Heart left ventricle (tissue), 16 donors: ENCODE data around the gene TMEM258. TPM values are rescaled to one million over a fixed set of nuclear protein-coding genes. Genes with fewer than 3 reads are reported as not detected.
A peak's percentile ranks its signal among the peaks of the same experiment; 100 is the strongest.

Experiments used
- ATAC-seq, 4 donors: fragments of 200-7000 bp; cut with Tn5 transposase; one replicate each; pipeline ENCODE4 v1.9.1; 2020 to 2022; ENCODE audit warnings: moderate library complexity in 4 of 4, mild to moderate bottlenecking in 3 of 4, moderate number of reproducible peaks in 1 of 4
- DNase-seq, 5 donors: peaks; one replicate each; pipeline ENCODE4 v3.0.0-alpha.2; 2020
- H3K27ac ChIP-seq, 12 donors: fragments of 200-600 bp; sonication (generic) in 4 of 12; one replicate each; pipeline versions ENCODE4 v1.5.0 to v1.8.0; 2016 to 2022; ENCODE audit warnings: mild to moderate bottlenecking in 2 of 12
- H3K27me3 ChIP-seq, 9 donors: fragments of 200-600 bp; sonication (generic) in 2 of 9; one replicate each; pipeline versions ENCODE4 v1.5.1 to v1.8.0; 2016 to 2022; ENCODE audit warnings: mild to moderate bottlenecking in 3 of 9
- H3K36me3 ChIP-seq, 9 donors: fragments of 200-600 bp; sonication (generic) in 2 of 9; one replicate each; pipeline versions ENCODE4 v1.5.0 to v1.8.0; 2018 to 2022; ENCODE audit warnings: mild to moderate bottlenecking in 2 of 9
- H3K4me1 ChIP-seq, 12 donors: fragments of 200-600 bp; sonication (generic) in 4 of 12; one replicate each; pipeline versions ENCODE4 v1.5.0 to v1.8.0; 2016 to 2022; ENCODE audit warnings: mild to moderate bottlenecking in 3 of 12
- H3K4me3 ChIP-seq, 12 donors: fragments of 200-600 bp; sonication (generic) in 4 of 12; one replicate each; pipeline versions ENCODE4 v1.5.0 to v1.8.0; 2017 to 2022; ENCODE audit warnings: mild to moderate bottlenecking in 9 of 12, moderate library complexity in 4 of 12
- H3K9me3 ChIP-seq, 12 donors: fragments of 200-600 bp; sonication (generic) in 4 of 12; one replicate each; pipeline versions ENCODE4 v1.5.0 to v1.8.0; 2016 to 2022; ENCODE audit warnings: mild to moderate bottlenecking in 1 of 12
- CTCF ChIP-seq, 12 donors: fragments of 200-600 bp; sonication (generic) in 4 of 12; IDR thresholded peaks; one replicate each; pipeline versions ENCODE4 v1.5.0 to v1.8.0; 2018 to 2022; ENCODE audit warnings: antibody characterized with exemption in 12 of 12, mild to moderate bottlenecking in 5 of 12
- POLR2A ChIP-seq, 2 donors: fragments of 450-650 bp; IDR thresholded peaks; one replicate each; pipeline ENCODE4 v1.6.1; 2017; ENCODE audit warnings: antibody characterized with exemption in 2 of 2, mild to moderate bottlenecking in 2 of 2, moderate library complexity in 2 of 2
- WGBS, 4 donors: extraction: QIAGEN DNeasy Blood & Tissue Kit in 2 of 4; methylation state at CpG; one replicate each; pipeline versions ENCODE4 v1.1.5 to v1.1.7; 2013 to 2018; 5-methylcytosine and 5-hydroxymethylcytosine counted together
- intact Hi-C, 10 donors: fragments of 100-400 bp; cut with DNase I; formaldehyde crosslinking; loops; one replicate each; pipeline versions ENCODE4 v1.11.1 to v1.14.2; 2022
- polyA plus RNA-seq, 2 donors: library from polyadenylated mRNA; stranded (reverse); fragments of 200-250 nt; gene quantifications; one replicate each; pipeline ENCODE4 v1.2.3, GENCODE V29; 2013
- total RNA-seq, 9 donors: library from RNA; depleted of rRNA in 2 of 9; stranded (reverse); fragments of >200 nt in 2 of 9; fragmentation: NEBNext Ultra II Directional in 3 of 9; extraction: Animal tissue kit (Norgen Biotek cat#: 25700) in 3 of 9; gene quantifications; one replicate each; pipeline versions ENCODE4 v1.1.0 to v1.2.4, GENCODE V29; 2016 to 2023
- donor health status: ischemic (EF 13 %, LVEDD 7.1; RV severe dilation, severe dysfunction).
- donor health status: healthy with polysubstance abuse.
- donor health status: DM: no; HTN: yes; CAD: no.
- donor health status: DM: no; HTN: no; CAD: no.
- donor health status: ischemic (EF 25% LVEDD 6.9; RV normal size, moderate dysfunction).
- donor health status: ischemic (EF 25% LVEDD 5.7; RV mildly dilated, moderate dysfunction).
- donor health status: healthy.
- donor health status: DM: yes; HTN: yes; CAD: no.
- donor health status: ischemic (EF 35%, LVEDD 5.7; RV mildly dilated, moderate dysfunction).
- donor health status: nonischemic (EF 11% LVEDD 7.7; RV severe dilation, severe dysfunction).
- donor health status: DM: yes; HTN: yes; CAD: no.
- donor health status: PGD.
- donor health status: ischemic (EF 29% LVEDD 5.4; RV normal size, mild dysfunction).
- donor health status: nonischemic (EF 23%, LVEDD 6.1; RV moderate dilation, normal function).

TMEM258 gene
- total and polyA plus RNA-seq, 11 donors, result 48.0 to 139 (median 109) TPM

- no peak for TF ChIP-seq POLR2A (IDR thresholded peaks at IDR 0.05)
- TF ChIP-seq CTCF (IDR thresholded peaks at IDR 0.05), result no peak
- Histone ChIP-seq H3K36me3 (no peaks in the 10 kb centered on the region), H3K4me1 (peaks cover 0 to 17% (median 2%) of the 10 kb centered on the region in 12 donors), H3K4me3 (no peak overlapping the region), H3K27ac (no peak overlapping the region), H3K27me3 (peaks cover 0 to 7% (median 2%) of the 10 kb centered on the region in 9 donors), H3K9me3 (no peaks in the 10 kb centered on the region)
- WGBS, 4 donors, result 73 to 85% (median 80%) methylated on average over 4 of the region's 4 CpGs
- no peak for ATAC-seq
- intact Hi-C loops, result no loop called here
- DNase-seq, result no peak
Observed at GRCh38 chr11:61756147-61756451, 36.3 kb downstream of the TMEM258 start.

- H3K36me3 ChIP-seq, result no peaks in the 10 kb centered on the region
- WGBS, 4 donors, result 86 to 90% (median 87%) methylated on average over 15 to 31 of the region's 31 CpGs
- peak in 1 of 4 donors; percentile 5 for ATAC-seq
- TF ChIP-seq CTCF (IDR thresholded peaks at IDR 0.05), result no peak
- no peak for TF ChIP-seq POLR2A (IDR thresholded peaks at IDR 0.05)
- no peaks in the 10 kb centered on the region for H3K9me3 ChIP-seq
- peaks cover 0 to 17% (median 2%) of the 10 kb centered on the region in 12 donors for H3K4me1 ChIP-seq
- H3K27me3 ChIP-seq, result peaks cover 0 to 7% (median 2%) of the 10 kb centered on the region in 9 donors
- no peak for DNase-seq
- intact Hi-C loops, result loop anchor here in 4 of 10 donors (5.0 kb wide), 1 partner anchor 352 kb away; no protein-coding TSS in a partner anchor
- H3K4me3 ChIP-seq, result no peak overlapping the region
- no peak overlapping the region for H3K27ac ChIP-seq
Observed at GRCh38 chr11:61754534-61755482, 37.6 kb downstream of the TMEM258 start.

DNA sequence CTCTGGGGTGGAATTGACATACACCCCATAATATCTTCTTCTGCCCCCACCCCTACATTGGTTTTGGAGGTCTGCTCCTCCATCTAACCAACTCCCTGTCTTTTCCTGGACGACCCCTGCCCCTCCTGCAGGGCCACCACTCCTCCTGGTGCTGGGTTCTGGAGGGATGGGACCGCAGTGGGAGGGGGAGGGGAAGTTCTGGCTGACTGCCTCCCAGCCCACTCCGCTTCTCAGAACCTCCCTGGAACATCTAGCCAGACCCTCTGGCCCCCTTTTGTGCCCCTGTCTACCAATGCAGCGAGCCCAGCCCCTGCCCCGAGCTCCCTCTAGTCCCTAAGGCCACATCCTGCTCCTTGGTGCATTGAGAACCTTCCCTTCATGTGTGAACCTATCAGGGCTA, 38.7 kb downstream of the TMEM258 start:
- TF ChIP-seq POLR2A (IDR thresholded peaks at IDR 0.05) (no peak), CTCF (IDR thresholded peaks at IDR 0.05) (no peak)
- peaks cover 0 to 7% (median 2%) of the 10 kb centered on the region in 9 donors for H3K27me3 ChIP-seq
- ATAC-seq (no peak), DNase-seq (no peak)
- H3K36me3 ChIP-seq, result no peaks in the 10 kb centered on the region
- H3K4me1 ChIP-seq, result peaks cover 0 to 17% (median 2%) of the 10 kb centered on the region in 12 donors
- no peak overlapping the region for H3K4me3 ChIP-seq
- intact Hi-C loops, result loop anchor here in 5 of 10 donors (2.0 to 5.0 kb wide), 2 partner anchors 354 to 355 kb away; no protein-coding TSS in a partner anchor
- H3K9me3 ChIP-seq, result no peaks in the 10 kb centered on the region
- WGBS, 4 donors, result 83 to 100% (median 92%) methylated on average over 5 of the region's 5 CpGs
- H3K27ac ChIP-seq, result no peak overlapping the region

DNA sequence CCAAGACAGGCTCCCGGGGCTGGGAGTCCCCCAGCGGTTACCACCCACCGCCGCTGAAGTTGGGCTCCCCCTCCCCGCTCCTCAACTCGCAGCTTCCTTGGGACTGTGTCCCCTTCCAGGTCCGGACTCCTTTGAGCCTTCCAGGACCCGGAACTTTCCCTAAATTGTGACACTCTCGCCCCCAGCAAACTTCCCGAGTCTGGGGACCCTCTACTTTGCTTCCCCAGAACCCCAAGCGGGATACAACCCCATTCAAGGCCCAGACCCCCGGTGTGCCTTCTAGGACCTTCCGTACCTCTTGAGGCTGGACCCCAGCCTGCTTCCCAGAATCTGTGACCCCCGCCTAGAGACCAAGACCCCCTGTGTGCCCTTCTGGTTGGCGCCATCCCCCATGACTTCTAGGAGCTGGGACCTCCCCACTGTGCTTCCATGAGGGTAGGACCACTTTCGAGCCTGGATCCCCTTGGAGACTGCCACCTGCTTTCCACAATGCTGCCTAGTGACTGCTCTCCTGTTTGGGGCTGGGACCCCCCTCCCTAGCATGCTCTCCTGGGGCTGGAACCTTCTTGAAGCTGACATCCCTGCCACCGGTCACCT, 39.4 kb downstream of the TMEM258 start:
- Histone ChIP-seq H3K27ac (no peak overlapping the region), H3K4me1 (peaks cover 0 to 19% (median 4%) of the 10 kb centered on the region in 12 donors), H3K9me3 (no peaks in the 10 kb centered on the region), H3K36me3 (no peaks in the 10 kb centered on the region), H3K4me3 (peak overlapping the region in 11 of 12 donors; percentile 2 to 59 (median 51)), H3K27me3 (peaks cover 0 to 7% (median 2%) of the 10 kb centered on the region in 9 donors)
- intact Hi-C loops, result loop anchor here in 5 of 10 donors (2.0 to 5.0 kb wide), 2 partner anchors 354 to 356 kb away; no protein-coding TSS in a partner anchor
- no peak for TF ChIP-seq POLR2A (IDR thresholded peaks at IDR 0.05)
- TF ChIP-seq CTCF (IDR thresholded peaks at IDR 0.05), result no peak
- ATAC-seq (no peak), DNase-seq (no peak)
- 38 to 46% (median 42%) methylated on average over 17 of the region's 17 CpGs for WGBS, 4 donors
